Measurements from ENCODE around the gene PTGES2.
A peak's percentile ranks its signal among the peaks of the same experiment; 100 is the strongest.

Gene PTGES2

GRCh38 chr9:128127568-128127989, at the start of gene PTGES2:
Gene PTGES2 (minus strand): TSS chr9:128127729. CDS start chr9:128127717, 12 bp downstream.
- peak; percentile 64 for DNase-seq (ENCODE audit: low spot score)

GRCh38 chr9:128175726-128176125, 48.2 kb upstream of the PTGES2 start:
- no peak for DNase-seq (ENCODE audit: low spot score)

- no peak for DNase-seq (ENCODE audit: low spot score)
Measured at GRCh38 chr9:128175102-128175563, 47.6 kb upstream of the PTGES2 start.

GRCh38 chr9:128174062-128174461, 46.5 kb upstream of the PTGES2 start:
- no peak for DNase-seq (ENCODE audit: low spot score)

GRCh38 chr9:128169925-128170324, 42.4 kb upstream of the PTGES2 start:
- no peak for DNase-seq (ENCODE audit: low spot score)

- no peak for DNase-seq (ENCODE audit: low spot score)
Measured at GRCh38 chr9:128169492-128169891, 42.0 kb upstream of the PTGES2 start.

- no peak for DNase-seq (ENCODE audit: low spot score)
Measured at GRCh38 chr9:128168731-128169308, 41.3 kb upstream of the PTGES2 start.

GRCh38 chr9:128167209-128167608, 39.7 kb upstream of the PTGES2 start:
- DNase-seq (ENCODE audit: low spot score) = no peak

- DNase-seq (ENCODE audit: low spot score) = no peak
Measured at GRCh38 chr9:128166169-128166568, 38.6 kb upstream of the PTGES2 start.

GRCh38 chr9:128164307-128164885, 36.9 kb upstream of the PTGES2 start:
- DNase-seq (ENCODE audit: low spot score) = no peak

GRCh38 chr9:128163523-128164306, 36.2 kb upstream of the PTGES2 start:
- no peak for DNase-seq (ENCODE audit: low spot score)

GRCh38 chr9:128163027-128163515, 35.5 kb upstream of the PTGES2 start:
- DNase-seq (ENCODE audit: low spot score) = no peak

- no peak for DNase-seq (ENCODE audit: low spot score)
Measured at GRCh38 chr9:128162215-128163026, 34.9 kb upstream of the PTGES2 start.

GRCh38 chr9:128161215-128161902, 33.8 kb upstream of the PTGES2 start:
- DNase-seq (ENCODE audit: low spot score) = no peak

GRCh38 chr9:128160603-128160987, 33.1 kb upstream of the PTGES2 start:
- peak; percentile 53 for DNase-seq (ENCODE audit: low spot score)

GRCh38 chr9:128159784-128160602, 32.5 kb upstream of the PTGES2 start, which contains the start of gene BBLN:
Gene BBLN (plus strand): TSS chr9:128160265. CDS start chr9:128160408, 143 bp downstream.
- peak; percentile 98 for DNase-seq (ENCODE audit: low spot score)

GRCh38 chr9:128159522-128159783, 31.9 kb upstream of the PTGES2 start:
- DNase-seq (ENCODE audit: low spot score) = no peak

GRCh38 chr9:128155736-128156500, 28.4 kb upstream of the PTGES2 start:
- no peak for DNase-seq (ENCODE audit: low spot score)

GRCh38 chr9:128153947-128154695, 26.6 kb upstream of the PTGES2 start:
- no peak for DNase-seq (ENCODE audit: low spot score)
